Measurements from ENCODE around the gene NOVA2.

NOVA2 gene

DNA sequence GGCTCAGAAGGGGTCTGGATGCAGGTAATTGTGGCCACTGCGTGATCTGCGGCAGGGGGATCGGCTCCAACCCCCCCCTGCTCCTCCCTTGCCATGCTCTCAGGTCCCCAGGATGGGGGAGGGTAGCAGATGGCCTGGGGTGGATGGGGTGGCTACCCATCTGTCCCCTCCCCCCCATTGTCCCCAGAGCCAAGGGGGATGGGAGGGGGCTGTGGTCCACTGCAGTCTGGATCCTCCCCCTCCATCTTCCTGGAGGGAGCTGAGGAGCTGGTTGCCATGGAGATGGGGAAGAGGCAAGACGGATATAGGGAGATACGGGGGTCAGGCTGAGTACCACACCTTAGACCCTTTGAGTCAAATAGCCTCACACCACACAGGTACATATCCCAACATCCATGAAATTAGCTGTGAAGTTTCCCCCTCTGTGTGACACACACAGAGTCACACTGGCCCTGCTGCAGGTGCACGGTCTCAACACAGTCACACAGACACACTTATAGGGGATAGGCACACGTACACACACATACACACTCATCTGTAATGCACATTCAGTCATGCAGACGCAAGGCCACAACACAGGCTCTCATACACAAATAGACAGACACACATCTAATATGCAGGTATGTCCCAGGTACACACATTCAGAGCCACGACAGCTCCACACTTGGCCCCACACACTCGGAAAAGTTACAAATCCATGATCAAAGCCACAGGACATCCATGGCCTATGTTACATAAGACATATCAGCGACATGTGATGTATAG is 1.8 kb upstream of the NOVA2 start:
- TF ChIP-seq, protein P1, sequence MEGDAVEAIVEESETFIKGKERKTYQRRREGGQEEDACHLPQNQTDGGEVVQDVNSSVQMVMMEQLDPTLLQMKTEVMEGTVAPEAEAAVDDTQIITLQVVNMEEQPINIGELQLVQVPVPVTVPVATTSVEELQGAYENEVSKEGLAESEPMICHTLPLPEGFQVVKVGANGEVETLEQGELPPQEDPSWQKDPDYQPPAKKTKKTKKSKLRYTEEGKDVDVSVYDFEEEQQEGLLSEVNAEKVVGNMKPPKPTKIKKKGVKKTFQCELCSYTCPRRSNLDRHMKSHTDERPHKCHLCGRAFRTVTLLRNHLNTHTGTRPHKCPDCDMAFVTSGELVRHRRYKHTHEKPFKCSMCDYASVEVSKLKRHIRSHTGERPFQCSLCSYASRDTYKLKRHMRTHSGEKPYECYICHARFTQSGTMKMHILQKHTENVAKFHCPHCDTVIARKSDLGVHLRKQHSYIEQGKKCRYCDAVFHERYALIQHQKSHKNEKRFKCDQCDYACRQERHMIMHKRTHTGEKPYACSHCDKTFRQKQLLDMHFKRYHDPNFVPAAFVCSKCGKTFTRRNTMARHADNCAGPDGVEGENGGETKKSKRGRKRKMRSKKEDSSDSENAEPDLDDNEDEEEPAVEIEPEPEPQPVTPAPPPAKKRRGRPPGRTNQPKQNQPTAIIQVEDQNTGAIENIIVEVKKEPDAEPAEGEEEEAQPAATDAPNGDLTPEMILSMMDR (IDR thresholded peaks at IDR 0.05; ENCODE audit: borderline replicate concordance, control extremely low read depth, extremely low read depth, insufficient read depth, missing control alignments): no peak
- in situ Hi-C loops (cut with MboI; ENCODE audit: low sequenced_read_pairs, unreplicated experiment): no loop called here
- no peak for DNase-seq (ENCODE audit: low spot score)

DNA sequence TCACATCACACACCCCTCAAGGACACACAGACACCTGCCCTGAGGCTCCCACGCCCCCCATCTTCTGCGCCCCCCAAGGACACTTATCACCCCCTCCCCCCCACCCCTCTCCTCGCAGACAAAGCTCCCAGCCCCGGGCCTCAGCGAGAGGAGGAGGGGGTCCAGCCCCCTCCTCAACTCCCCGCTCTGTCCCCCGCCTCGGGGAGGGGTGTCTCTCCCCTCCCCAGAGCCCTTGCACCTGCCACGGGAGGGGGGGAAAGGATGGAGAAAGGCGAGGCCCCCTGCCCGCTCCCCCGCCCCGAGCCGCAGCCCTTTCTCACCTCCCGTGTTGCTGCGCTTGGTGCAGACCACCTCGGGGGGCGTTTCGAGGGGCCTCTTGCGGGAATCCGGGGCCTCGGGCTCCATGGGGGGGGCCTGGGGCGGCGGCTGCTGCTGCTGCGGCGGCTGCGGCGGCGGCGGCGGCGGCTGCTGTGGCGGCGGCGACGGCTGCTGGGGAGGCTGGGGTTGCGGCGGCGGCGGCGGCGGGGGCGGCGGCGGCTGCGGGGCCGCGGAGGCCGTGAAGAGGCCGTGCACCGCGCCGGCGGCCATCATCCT is 621 bp downstream of the NOVA2 start:
- in situ Hi-C loops (cut with MboI; ENCODE audit: low sequenced_read_pairs, unreplicated experiment): no loop called here
- TF ChIP-seq, protein P1 (IDR thresholded peaks at IDR 0.05; ENCODE audit: borderline replicate concordance, control extremely low read depth, extremely low read depth, insufficient read depth, missing control alignments): no peak
- no peak for DNase-seq (ENCODE audit: low spot score)

DNA sequence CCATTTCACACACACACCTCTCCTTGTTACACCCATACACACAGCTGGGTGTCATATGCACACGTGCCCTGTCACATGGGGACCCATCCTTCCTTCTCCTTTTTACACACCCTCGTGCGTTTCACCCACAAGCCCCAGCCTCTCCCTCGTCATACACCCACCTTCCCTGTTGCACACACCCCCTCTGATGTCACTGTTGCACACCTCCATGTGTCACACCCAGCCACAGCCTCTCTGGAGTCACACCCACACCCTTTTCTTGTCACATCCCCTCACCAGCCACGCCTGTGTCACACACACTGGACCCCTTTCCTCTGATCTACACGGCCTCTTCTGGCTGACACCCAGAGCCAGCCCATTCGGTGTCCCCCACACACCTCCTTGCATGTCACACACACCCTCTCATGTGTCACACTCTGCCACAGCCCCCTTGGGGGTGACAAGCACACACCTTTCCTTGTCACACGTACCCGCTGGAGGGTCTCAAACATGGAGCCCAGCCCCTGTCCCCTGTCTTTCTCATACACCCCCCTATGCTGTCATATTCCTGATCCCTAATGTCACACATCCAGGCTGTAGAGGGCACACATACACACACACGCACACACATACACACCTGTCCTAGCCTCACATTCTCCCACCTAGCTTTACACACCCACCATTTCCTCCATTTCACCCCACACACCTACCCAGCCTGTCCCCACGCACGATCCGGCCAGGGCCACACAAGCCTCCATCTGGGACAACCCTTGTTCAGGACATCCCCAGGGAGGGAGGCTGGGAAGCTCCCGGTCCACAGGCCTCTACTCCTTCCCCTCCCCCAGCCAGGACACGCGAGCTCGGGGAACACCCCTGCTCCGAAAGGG is 1.4 kb downstream of the NOVA2 start:
- TF ChIP-seq, protein P1 (IDR thresholded peaks at IDR 0.05; ENCODE audit: borderline replicate concordance, control extremely low read depth, extremely low read depth, insufficient read depth, missing control alignments): no peak
- in situ Hi-C loops (cut with MboI; ENCODE audit: low sequenced_read_pairs, unreplicated experiment): no loop called here
- no peak for DNase-seq (ENCODE audit: low spot score)

DNA sequence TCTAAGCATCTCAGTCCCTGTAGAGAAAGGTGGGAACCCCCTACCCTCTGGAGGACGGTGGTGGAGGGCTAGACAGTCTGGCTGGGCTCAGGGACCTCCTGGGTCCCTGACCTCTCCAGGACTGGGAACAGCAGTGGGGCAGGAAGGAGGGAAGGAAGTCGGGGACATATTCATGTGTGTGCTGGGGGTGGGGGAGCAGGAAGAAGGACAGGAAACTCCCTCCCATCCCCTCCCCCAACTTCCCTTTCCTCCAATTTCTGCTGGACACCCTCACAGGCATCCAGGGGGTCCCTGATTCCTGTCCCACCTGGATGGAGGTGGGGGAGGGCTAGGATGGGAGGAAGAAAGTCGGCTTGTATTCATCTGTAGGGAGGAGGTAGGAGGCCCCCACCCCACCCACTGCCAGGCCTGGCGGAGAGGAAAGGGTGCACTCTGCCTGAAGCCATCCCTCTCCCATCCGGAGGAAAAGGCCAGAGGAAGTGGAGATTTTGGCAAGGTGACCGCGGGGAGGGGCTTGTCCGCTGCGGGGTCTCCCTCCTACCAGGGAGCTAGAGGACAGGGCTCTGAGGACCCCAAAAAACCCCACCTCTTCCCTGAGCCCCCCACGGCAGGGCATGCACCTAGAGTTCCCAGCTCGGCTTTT is 2.3 kb downstream of the NOVA2 start:
- TF ChIP-seq, protein P1 (IDR thresholded peaks at IDR 0.05; ENCODE audit: borderline replicate concordance, control extremely low read depth, extremely low read depth, insufficient read depth, missing control alignments): no peak
- no peak for DNase-seq (ENCODE audit: low spot score)
- in situ Hi-C loops (cut with MboI; ENCODE audit: low sequenced_read_pairs, unreplicated experiment): no loop called here

DNA sequence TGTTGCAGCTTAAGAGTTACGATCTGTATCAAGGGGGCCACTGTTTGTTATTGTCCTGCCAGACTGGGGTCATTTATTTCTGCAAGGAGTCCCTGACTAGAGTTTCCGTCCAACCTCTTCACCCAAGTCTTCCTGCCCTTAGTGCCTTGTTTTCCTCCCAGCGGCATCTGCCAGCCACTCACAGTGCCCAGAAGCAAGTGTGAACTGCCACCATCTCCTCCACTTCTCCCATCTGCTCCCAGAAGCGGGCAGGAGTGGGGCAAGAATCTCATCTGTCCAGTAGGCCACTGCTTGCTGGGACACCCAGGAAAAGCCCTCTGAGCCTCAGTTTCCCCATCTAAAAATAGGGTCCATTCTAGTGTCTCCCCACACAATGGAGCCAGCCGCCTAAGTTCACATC is 4.0 kb downstream of the NOVA2 start:
- no peak for DNase-seq (ENCODE audit: low spot score)
- in situ Hi-C loops (cut with MboI; ENCODE audit: low sequenced_read_pairs, unreplicated experiment): no loop called here
- TF ChIP-seq, protein P1 (IDR thresholded peaks at IDR 0.05; ENCODE audit: borderline replicate concordance, control extremely low read depth, extremely low read depth, insufficient read depth, missing control alignments): no peak

DNA sequence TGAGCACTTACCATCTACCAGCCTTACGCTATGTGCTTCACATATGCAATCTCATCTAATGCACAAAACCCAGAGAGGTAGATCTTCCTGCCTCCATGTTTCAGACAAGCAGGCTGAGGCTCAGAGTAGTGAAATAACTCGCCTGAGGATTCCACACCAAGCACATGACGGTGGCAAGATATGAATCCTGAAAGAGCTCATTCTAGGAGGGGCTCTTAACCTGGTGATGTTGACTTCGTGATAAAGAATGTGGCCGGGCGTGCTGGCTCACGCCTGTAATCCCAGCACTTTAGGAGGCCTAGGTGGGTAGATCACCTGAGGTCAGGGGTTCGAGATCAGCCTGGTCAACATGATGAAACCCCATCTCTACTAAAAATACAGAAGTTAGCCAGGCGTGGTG is 5.0 kb downstream of the NOVA2 start:
- DNase-seq (ENCODE audit: low spot score): no peak
- TF ChIP-seq, protein P1 (IDR thresholded peaks at IDR 0.05; ENCODE audit: borderline replicate concordance, control extremely low read depth, extremely low read depth, insufficient read depth, missing control alignments): no peak
- in situ Hi-C loops (cut with MboI; ENCODE audit: low sequenced_read_pairs, unreplicated experiment): no loop called here
